ENCODE results near the gene KLHL30.

Gene KLHL30

GRCh38 chr2:238138331-238139195, at the start of gene KLHL30:
KLHL30 (plus strand) TSS chr2:238138668; CDS start chr2:238140755, 2,087 bp downstream.
- DNase-seq, result no peak

- no peak for DNase-seq
Measured at GRCh38 chr2:238090887-238091286, 47.6 kb upstream of the KLHL30 start.

GRCh38 chr2:238091436-238092060, 46.9 kb upstream of the KLHL30 start:
- no peak for DNase-seq

GRCh38 chr2:238092486-238093035, 45.9 kb upstream of the KLHL30 start:
- DNase-seq, result no peak

- no peak for DNase-seq
Measured at GRCh38 chr2:238093181-238094140, 45.0 kb upstream of the KLHL30 start.

- no peak for DNase-seq
Measured at GRCh38 chr2:238094438-238095022, 43.9 kb upstream of the KLHL30 start.

GRCh38 chr2:238095143-238095542, 43.3 kb upstream of the KLHL30 start:
- no peak for DNase-seq

GRCh38 chr2:238096311-238097011, 42.0 kb upstream of the KLHL30 start:
- DNase-seq, result peak in 1 of 2 experiments; percentile 60

GRCh38 chr2:238097201-238097987, 41.1 kb upstream of the KLHL30 start:
- no peak for DNase-seq

- no peak for DNase-seq
Measured at GRCh38 chr2:238097988-238098871, 40.2 kb upstream of the KLHL30 start.

- no peak for DNase-seq
Measured at GRCh38 chr2:238098901-238099713, 39.4 kb upstream of the KLHL30 start.

- DNase-seq, result no peak
Measured at GRCh38 chr2:238099714-238100048, 38.8 kb upstream of the KLHL30 start.

- DNase-seq, result no peak
Measured at GRCh38 chr2:238100049-238100820, 38.2 kb upstream of the KLHL30 start, which contains the start of gene ESPNL. ESPNL (plus strand) TSS chr2:238100340; CDS start chr2:238100420, 80 bp downstream.

GRCh38 chr2:238100821-238101771, 37.4 kb upstream of the KLHL30 start:
- no peak for DNase-seq

GRCh38 chr2:238101891-238102841, 36.3 kb upstream of the KLHL30 start:
- no peak for DNase-seq

- no peak for DNase-seq
Measured at GRCh38 chr2:238102865-238103264, 35.6 kb upstream of the KLHL30 start.

All from NCI-H2081 (cell line).